Measurements from ENCODE around the gene DCTN1.
"Not testable (repeated sequence)": the region's sequence is repeated elsewhere in the genome, so short reads cannot be mapped to it uniquely, and the experiment has no call there.

Gene DCTN1

DNA sequence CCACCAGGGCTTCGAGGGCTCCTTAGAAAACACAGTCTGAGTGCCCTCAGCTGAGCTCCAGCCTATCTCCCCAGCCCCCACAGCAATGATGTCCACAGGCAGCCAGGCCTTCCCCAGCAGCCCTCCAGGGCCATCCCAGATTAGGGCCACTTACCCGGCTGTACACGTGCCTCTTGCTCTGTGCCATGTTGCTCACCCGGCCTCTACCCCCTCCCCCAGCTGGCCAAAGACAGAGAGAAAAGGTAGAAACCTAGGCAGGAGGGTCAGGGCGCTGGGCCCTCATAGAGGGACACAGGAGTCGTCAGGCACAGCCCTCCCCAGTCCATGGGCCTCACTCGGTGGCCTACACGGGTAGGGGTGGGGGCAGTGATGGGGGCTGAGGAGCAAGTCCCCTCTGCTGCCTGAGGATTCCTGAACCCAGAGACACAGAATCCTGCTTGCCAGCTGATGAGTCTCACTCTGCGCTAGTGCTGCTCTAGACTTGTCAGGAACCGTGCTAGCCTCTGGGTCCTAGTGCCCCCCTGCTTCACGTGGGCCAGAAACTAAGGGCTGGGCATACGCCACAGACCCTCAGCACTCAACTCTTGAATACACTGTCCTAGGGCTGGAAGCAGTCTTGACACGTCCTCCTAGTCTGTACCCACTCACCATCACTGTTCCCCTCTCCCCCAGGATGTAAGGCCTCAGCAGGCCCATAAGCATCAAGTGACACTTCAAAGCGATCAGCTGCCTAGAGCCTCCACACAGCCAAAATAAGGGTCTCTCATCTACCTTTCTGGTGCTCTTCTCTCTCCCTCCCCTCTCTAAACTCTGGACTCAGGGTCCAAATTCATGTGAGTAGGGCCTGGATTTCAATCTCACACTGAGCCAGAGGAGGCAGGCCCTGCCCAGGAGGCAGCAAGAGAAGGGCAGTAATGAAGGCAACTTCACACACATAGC lies at the start of gene DCTN1:
TSS of gene DCTN1 (minus strand) at position 461 of the 939 bp plus-strand sequence. CDS start at position 187, 274 bp downstream.
- DNase-seq, result no peak

DNA sequence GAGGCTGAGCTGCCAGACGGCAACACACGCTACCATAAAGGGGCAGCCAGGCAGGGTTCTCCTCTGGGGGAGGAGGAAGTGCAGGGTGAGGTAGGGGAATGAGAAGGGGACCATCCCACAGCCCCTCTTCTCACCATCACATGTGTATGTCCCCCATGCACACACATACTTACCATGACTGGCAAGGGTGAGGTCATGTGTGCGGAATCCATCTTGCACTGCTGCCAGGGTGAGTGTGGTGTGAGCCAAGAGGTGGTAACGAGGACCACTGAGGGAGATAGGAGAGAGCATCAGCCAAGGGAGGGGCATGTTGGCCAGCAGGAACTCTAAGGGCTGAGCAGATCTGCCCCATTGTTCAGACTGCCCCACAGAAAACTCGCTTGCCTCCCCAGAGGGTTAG lies 48.6 kb upstream of the DCTN1 start:
- no peak for DNase-seq

DNA sequence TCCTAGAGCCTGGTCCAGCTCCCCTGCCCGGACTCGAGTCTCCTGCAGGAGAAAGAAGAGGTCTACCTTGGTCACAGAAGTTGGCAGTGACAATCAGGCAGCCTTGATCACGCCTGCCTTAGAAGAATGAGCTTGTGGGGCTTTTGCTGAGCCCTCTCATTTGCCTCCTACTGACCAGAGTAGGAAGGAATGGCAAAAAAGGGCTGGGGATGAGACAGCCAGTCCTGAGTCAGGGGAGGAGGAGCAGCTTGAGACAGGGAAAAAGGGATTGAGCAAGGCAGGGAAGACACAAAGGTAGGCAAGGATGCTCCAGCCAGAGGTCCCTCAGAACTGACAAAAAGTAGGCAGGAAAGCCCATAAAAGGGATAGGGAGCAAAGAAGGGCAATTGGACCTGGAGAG lies 47.4 kb upstream of the DCTN1 start:
- no peak for DNase-seq

DNA sequence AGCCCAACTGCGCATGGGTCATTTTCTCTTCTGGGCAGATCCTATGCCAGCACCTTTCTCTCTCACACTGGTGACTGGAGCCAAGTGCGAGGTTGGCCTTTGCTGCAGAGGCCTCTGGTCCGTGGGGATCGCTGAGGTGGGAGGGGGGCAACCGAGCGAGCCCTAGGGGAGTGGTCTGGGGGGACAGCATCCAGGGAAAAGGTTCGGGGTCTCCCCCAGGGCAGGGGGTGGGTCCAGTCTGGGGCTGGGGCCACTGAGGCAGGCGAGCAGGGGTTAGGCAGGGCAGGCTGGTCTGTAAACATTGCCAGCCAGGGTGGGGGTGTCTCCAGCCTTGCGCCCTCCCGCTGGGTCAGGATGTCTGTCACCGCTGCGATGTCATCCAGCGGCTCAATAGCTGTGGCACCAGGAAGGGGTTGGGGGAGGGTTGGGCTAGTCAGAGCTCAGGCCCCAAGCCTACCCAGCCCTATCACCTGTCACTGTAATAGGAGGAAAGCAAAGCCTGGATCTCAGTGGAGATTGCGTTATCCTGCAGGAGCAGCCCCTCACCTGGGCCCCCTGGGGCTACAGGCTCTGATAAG lies 46.2 kb upstream of the DCTN1 start:
- no peak for DNase-seq

DNA sequence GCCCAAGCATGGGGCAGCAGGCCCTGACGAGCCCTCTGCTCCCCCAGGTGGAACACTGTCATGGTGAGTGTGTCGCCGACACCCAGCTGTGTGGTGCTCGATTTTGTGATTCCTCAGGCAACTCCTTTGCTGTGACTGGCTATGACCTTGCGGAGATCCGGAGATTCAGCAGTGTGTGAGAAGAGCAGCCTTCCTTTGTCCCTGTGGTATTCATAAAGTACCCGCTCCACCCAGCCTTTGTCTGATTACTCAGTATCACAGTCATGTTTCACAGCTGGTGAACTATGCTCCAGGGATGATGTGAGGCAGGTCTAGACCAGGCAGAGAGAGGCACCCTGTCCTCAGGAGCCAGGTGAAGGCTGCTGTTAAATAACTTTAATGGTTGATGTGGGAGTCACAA lies 45.4 kb upstream of the DCTN1 start:
- no peak for DNase-seq

DNA sequence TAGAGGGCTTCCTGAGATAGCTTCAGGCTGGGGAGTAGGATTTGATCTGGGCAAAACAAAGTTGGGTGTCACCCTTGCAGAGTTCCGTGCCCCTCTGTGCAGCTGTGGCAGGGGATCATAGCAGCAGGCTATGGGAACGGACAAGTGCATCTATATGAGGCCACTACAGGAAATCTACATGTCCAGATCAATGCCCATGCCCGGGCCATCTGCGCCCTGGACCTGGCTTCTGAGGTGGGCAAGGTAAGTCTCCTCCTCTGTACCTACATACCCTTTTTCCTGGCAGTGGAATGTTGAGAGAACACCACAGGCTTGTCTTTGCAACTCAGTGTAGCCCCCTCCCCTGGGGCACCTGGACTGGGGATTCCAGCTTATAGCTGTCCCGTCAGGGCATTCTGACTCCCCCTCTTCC lies 44.9 kb upstream of the DCTN1 start:
- no peak for DNase-seq

DNA sequence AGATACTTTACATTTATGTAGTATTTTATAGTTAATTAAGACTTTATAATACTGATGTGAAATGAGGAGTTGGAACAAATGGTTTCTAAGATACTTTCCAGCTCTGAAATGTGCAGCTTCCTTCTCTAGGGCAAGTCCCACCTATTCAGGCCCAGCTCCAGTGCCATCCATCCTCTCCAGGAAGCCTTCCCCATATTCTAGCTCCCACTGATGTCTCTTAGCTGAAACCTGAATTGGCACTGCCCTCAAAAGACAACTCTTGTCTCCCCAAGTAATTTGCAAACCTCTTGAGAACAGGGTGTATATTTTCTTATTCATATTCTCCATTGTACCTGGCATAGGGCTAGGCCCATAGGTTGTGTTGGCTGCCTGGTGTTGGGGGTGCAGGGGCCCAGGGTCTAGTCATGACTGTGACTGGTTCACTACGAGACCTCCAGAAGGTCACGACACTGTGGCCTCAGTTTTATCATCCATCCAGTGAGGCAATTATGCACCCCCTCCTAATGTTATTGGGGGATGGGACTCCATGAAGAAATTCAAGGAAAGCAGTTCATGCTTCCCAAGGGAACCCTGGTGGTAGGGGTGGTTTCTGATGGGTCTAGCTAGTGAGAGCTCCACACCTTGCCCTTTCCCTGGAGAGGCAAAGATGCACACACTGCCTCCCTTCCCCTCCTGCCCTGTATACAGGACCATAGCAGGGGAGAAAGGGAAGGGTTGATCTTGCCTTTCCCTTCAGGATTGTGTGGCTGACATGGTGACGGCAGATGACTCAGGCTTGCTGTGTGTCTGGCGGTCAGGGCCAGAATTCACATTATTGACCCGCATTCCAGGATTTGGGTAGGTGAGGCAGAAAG lies 44.3 kb upstream of the DCTN1 start:
- DNase-seq, result no peak

DNA sequence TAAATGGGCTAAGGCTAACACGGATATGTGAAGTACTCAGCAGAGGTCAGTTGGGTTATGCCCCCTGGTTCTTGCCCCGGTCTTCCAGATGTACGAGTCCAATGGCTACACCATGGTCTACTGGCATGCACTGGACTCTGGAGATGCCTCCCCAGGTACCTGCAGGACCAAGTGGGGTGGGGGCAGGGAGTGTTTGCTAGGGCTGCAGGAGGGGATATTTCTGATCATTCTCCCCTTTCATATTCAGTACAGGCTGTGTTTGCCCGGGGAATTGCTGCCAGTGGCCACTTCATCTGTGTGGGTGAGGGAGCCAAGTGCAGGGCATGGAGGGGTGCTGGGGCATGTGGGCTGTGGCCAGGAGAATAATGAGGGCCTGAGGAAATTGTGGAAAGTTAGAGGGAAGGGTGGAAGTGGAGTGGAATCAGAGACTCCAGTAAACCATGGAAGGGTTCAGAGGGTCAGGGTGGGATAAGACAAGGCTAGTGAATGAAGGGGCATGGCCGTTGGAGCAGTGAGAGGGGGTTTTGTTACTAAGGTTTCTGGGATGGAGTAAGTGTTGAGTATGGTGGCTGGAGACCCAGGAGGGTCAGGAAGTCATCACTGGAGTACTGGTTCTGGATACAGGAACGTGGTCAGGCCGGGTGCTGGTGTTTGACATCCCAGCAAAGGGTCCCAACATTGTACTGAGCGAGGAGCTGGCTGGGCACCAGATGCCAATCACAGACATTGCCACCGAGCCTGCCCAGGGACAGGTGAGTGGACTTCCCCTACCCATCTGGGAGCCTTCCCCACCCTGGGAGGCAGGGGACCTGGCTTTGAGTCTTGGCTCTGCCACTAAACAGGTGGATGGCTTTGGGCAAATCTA lies 43.4 kb upstream of the DCTN1 start:
- DNase-seq, result no peak

DNA sequence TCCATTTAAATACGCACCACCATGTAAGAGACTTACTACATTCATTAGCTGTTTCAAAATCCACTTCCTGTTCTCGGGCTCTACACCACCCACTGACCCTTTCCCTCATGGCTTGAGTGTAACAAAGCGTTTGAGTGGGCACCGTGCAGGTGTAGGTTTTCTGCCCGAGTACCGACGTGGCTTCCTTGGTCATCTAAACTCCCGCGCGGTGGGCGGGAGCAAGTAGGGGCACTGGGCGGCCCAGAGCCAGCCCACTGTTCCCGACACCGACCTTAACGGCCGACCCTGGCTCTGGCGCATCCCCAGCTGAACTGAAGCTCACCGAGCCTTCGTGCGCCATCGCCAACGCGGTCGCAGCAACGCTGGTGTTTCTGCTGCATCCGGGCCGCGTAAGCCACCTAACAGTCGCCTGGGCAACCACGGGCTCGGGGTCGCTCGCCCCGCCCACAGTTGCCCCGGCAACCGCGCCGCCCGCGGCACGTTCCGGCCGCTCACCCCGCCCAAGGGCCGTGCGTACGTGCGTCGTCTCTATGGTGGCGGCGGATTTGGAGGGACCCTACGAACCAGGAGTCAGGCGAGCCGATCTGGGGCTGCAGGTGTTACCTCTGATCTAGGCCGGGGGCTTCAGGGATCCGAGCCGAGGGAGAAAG lies 41.2 kb upstream of the DCTN1 start, which contains the start of the genes C2orf81 and WDR54:
TSS of gene C2orf81 (minus strand) at position 399 of the 650 bp plus-strand sequence. CDS start at position 340, 59 bp downstream.
TSS of gene WDR54 (plus strand) at position 510 of the 650 bp plus-strand sequence. CDS start 424 bp downstream, outside the sequence.
- peak; percentile 88 for DNase-seq

DNA sequence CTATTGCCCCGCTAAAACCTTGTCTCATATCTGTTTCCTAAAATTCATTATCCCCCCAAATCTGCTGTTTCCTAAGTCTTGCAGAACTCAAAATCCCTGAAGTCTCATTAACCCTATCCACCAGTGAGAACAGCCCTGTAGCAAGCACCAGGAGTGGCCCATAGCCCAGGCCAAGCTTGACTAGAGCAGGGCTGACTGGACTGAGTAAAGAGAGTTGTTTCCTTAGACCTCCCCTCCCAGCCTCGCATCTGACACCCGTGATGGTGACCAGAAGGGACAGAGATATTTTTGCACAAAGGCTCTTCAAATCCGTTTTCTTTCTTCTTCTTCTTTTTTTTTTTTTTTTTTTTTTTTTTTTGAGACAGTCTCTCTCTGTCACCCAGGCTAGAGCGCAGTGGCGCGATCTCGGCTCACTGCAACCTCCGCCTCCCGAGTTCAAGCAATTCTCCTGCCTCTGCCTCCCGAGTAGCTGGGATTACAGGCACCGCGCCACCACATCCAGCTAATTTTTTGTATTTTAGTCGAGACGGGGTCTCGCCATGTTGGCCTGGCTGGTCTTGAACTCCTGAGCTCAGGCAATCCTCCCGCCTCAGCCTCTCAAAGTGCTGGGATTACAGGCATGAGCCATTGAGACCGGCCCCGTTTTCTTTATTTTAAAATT lies 40.5 kb upstream of the DCTN1 start:
- DNase-seq, result not testable (repeated sequence)

DNA sequence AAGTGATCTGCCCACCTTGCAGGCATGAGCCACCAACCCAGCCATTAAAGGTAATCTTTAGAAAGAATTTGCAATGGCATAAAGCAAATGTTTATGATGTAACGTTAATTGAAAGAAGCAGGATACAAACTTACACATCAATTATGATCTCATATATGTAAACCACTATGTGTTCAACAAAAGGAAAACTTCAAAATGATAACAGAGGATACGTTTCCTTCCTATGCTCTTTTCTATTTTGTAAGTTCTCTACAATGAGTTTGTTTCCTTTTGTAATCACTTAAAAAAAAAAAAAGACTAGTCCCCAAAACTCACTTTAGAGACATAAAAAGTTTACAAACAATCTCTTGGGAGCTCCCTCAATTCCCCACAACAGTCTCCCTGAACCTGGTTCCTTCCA lies 39.9 kb upstream of the DCTN1 start:
- DNase-seq, result no peak

DNA sequence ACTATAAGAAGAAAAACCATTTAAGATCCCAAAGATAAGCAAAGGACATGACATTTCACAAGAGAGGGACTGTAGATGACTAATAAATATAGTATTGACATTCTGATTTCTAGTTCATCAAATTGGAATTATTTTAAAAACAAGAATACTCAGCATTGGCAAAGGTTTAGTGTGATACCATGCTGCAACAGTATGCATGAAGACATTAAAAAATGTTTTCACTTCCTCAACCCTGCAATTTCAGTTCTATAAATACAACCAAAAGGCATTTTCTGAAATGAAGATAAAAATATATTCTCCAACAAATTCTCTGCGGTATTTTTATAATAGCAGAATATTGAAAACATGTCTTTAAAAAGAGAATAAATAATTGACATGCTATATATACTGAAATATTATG lies 39.2 kb upstream of the DCTN1 start:
- DNase-seq, result no peak

DNA sequence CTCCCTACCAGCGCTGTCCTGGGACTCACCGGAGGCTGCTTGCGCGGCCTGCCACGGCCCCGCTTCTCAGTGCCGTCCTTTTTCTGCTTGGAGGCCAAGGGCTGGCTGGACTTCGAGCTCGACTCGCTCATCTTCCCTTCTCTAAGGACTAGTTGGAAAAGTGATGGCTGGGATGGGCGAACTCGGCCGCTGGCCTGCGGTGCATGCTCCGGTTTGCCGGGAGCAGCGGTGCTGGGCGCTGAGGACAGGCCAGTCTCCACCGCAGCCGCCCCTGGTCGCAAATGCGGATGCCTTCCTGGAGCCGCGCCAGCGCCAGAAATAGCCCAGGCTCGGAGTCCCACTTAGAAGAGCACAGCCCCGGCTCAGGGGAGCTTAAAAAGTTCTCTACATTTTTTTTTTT lies 38.2 kb upstream of the DCTN1 start:
- DNase-seq, result no peak

DNA sequence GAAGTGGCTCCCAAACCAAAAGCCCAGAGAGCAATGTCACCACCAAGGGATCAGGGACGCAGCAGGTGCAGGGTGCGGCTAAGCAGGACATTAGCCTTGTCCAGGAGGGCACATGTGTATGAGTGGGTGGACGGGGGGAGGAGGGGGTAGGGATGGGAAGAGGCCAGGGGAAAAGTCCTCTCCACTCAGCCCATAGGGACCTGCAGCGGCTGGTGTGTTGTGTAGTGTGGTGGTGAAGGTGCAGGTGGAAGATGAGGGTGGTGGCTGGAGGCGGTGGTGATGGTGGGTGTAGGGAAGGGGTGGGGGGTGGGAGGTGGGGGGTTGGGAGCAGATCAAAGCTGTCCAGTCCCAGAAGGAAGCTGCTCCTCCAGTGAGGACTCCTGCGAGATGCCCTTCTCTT lies 37.7 kb upstream of the DCTN1 start:
- no peak for DNase-seq

DNA sequence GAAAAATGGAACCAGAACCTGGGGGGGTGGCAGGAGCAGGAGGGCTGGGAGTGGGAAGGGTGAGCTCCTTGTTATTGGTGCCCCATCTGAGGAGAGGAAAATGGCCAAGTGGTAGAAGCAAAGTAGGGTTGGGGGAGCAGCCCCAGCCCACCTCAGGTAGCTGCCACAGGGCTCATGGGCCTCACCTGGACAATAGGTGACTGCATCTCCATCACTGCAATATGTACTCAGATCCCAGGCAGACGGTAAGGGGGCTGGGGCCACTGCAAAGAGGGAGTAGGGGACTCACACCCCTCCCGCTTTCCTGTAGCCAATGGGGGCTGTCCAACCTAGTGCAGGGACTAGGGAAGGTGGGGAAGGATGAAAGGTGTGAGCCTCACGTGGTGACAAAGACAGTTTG lies 37.1 kb upstream of the DCTN1 start:
- DNase-seq, result no peak

DNA sequence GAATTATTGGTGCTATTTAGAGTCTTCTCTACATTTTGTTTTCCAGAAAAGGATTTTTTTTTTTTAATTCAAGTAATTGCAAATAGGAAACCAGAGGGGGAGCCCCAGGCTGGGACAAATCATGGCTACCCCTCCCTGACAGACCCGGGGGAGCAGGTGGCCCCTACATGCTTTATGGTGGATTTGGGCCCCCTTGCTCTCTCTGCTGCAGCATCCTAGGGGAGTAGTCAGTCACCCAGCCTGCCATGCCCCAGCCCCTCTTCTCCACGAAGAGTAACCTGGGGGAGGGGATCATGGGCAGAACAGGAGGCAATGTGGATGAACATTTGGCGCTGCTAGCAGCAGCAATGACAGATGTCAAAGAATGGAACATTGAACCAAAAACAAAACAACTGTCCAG lies 36.7 kb upstream of the DCTN1 start:
- DNase-seq, result no peak

DNA sequence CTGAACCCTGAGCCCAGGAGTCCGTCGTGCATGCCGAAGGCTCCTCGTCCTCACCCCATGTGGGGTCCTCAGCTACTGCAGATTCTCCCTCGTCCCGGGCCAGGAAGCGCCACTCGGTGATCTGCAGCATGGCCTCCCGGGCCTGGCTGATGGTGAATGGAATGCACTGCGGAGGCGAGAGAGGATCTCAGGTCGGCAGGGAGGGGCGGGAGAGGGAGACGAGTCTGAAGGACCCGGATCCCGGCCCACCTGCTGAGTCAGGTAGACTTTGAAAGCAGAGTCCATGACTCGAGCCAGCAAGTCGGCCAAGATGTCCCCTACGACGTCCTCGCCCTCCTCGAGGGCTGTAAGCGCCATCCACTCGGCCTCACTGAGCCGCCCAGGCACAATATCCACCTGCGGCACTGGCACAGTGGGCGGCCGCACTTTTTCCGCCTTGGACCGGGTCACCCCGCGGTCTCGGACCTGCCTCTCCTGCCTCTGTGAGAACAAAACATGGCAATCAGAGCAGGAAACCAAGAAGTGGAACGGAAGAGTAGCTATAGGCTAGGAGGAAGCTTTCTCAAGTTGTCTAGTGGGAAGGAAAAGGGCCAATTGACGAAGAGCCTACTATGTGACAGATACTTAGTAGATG lies 35.8 kb upstream of the DCTN1 start:
- DNase-seq, result no peak

DNA sequence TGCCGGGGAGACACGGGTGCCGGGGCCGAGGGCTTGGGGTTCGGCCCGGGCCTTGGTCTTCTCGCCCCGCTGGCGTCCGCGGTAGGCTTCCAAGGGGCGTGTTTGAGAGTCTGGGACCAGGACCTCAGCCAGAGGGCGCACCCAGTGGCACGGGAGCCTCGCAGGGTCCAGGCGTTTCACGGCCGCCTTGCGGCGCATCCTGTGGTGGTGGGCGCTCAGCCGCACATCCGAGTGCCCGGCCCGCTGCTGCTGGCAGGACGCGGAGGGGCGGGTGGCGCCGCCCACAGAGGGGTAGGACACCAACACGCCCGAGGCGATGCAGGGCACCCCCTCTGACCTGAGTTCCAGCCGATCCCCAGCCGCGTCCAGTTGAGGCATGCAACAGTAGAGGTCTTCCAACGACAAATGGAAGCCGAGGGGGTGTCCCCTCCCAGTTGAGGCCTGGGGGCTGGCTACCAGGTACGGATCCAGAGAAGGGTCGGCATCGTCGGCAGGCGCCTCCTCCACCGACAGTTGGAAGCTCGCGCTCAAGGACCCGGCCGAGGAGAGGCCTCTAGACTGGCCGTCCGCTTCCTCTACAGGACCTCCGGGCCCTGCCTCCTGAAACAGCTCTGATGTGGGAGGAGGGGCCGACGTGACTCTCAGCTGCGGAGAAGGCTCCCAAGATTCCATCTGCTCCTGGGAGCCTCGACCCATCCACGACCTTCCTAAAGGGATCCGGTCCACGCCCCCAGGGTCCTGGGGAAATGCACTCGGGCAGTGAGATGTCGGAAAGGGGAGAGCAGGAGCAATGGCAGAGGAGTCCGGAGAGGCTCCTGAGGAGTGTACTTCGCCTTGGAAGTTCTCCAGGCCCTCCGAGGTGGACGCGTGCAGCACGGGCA lies 35.0 kb upstream of the DCTN1 start:
- no peak for DNase-seq

DNA sequence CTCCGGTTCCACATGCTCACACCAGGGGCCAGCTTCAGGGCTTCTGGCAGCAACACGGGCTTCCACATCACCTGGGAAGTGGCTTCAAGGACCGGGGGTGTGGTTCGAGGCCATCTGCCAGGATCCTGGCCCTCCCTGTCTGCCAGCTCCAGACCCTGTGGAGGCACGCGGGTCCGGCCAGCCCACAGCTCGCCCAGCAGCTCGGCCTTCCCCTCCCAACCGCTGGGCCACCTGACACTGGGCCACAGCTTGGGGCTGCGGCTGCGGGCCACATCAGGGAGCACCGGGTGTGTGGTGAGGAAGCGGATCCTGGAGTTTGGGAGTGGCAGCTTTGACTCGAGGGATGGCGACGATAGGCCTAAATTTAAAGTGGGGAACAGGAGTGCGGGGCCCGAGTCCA lies 34.3 kb upstream of the DCTN1 start:
- DNase-seq, result no peak

All from GDM1 (cell line).